NCI-H187 (cell line): ENCODE measurements around the gene BCL6.

ENCODE experiments used
- DNase-seq, 2 experiments: peaks; one replicate each; lab custom pipeline; 2025; lab: John Stamatoyannopoulos, UW

BCL6 gene

GRCh38 chr3:187739094-187739560, 6.1 kb downstream of the BCL6 start:
- no peak for DNase-seq

GRCh38 chr3:187738331-187739093, 6.8 kb downstream of the BCL6 start:
- DNase-seq, result peak; percentile 69 to 72

- DNase-seq, result no peak
Observed at GRCh38 chr3:187738071-187738330, 7.3 kb downstream of the BCL6 start.

GRCh38 chr3:187737368-187738070, 7.7 kb downstream of the BCL6 start:
- no peak for DNase-seq

- no peak for DNase-seq
Observed at GRCh38 chr3:187737006-187737367, 8.3 kb downstream of the BCL6 start.

DNA sequence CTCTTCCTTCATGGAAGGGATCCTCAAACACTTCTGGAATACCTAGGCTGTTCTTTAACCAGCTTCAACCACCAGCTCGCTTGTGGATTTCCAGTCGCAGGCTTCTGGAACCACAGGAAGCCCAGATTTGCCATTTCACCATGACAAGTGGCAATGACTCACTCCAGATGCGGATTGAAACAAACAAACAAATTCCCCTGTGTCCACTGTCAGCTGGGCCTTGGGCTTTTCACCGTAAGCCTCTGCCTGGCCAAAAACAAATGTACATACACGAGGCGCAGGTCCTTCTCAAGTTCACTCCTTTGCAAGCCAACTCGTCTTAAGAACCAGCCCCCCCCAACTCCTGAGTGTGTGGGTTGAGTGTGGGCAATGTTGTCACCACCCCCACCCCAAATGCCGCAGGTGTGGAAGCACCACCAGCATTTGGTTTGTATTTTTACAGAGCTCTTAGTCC, 8.8 kb downstream of the BCL6 start:
- DNase-seq, result no peak

- DNase-seq, result no peak
Observed at GRCh38 chr3:187735837-187736236, 9.4 kb downstream of the BCL6 start.

DNA sequence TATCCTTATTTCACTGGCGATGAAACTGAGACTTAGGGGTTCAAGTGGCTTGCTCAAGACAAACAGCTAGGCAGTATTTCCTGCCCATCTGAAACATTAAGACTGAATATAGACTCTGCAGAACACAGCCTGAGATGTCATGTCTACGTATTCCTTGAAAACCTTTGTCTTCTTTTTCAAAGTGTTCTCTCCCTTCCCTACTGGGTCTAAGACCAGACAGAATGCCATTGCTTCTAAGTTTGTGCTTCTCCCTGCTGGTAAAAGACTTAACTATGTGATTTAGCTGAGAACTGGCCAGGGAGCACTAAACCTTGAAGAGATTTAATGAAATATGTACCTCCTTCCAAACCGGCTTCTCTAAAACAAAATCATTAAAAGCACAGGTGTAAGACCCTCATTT, 9.9 kb downstream of the BCL6 start:
- DNase-seq, result no peak

DNA sequence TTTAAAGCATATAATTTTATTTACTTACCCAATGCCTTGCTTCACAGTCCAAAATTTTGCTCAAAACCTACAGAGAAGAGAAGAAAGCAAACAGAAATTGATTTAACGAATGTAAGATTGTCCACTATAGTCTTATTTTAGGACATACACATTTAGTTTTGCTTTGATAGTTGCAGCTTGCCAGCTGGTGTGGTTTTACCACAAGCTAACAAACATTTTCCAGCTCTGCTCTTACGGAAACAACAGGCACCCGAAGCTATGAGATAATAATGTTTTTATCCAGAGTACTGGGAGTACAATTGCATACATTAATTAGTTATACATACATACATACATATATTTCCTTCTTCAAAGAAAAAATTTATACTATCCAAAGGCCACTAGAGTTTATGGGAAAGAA, 10.4 kb downstream of the BCL6 start:
- no peak for DNase-seq

DNA sequence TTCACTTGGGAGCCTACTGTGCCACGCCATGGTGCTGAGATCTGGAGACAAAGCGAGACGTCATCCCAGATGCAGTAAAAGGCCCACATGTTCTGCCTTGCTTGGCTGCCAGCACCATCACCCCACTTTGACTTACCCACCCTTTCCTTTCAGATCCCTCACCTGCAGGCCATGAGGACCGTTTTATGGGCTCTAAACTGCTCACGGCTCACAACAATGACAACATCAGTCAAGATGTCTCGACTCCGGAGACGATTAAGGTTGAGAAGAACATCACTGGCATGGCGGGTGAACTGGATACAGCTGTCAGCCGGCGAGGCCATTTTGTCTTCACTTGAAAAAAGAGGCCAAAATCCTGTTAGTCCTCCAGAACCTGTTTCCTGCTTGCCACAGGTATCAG, 11.9 kb downstream of the BCL6 start:
- no peak for DNase-seq

DNA sequence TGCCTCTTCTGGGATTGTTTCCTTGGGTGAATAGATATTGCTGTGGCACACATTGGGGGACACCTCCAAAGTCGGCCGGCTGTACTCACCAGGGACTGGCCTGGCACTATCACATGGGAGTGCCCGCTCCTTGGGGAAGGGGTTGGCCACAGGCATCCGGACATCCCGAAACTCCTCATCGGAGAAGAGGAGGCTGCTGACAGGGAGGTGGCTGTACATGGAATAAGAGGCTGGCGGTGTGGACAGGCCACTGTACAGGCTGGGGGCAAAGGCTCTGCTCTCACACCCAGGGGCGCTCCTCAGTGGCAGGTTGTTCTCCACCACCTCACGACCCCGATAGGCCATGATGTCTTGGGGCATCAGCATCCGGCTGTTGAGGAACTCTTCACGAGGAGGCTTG, 15.7 kb downstream of the BCL6 start:
- DNase-seq, result no peak

DNA sequence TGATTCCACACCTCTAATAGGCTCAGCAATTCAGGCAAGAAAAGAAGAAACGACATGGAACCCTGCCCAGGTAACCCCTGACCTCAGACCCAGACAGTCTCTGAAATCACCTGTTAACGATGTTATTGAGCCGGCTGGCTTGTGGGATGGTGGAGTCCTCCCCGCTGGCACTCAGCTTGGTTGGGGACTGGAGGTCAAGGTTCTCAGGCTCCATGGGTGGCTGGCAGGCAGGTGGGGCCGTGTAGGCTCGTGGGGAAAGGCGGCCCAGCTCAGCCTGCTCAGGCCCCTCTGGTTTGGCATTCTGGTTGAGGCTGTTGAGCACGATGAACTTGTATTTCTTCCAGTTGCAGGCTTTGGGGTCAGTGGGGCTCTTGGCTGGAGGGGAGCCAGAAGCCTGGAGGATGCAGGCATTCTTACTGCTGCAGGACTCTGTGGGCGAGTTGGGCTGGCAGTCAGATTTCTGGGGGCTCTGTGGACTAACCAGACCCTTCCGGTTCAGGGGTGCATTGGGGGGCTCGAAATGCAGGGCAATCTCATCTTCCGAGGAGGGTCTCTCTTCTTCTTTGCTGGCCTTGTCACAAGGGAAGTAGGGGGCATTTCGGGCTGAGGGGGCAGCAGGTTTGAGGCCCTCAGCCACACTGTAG, 16.2 kb downstream of the BCL6 start:
- no peak for DNase-seq

- no peak for DNase-seq
Observed at GRCh38 chr3:187728248-187728647, 17.0 kb downstream of the BCL6 start.

DNA sequence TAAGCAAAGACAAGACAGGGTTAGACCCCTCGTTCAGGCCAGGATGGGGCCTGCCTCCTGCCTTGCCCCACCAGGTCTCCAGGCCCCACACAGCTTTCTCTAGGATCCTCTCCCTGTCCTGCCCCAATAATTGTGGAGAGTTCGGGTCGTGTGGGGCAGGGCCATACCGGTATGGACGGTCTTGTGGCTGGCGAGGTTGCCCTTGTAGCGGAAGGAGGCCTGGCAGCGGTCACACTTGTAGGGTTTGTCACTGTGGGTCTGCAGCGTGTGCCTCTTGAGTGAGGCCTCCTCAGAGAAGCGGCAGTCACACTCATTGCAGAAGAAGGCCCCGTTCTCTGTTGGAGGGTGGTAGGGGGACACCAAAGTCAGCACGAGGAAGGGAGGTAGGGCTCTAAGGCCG, 18.7 kb downstream of the BCL6 start:
- no peak for DNase-seq

DNA sequence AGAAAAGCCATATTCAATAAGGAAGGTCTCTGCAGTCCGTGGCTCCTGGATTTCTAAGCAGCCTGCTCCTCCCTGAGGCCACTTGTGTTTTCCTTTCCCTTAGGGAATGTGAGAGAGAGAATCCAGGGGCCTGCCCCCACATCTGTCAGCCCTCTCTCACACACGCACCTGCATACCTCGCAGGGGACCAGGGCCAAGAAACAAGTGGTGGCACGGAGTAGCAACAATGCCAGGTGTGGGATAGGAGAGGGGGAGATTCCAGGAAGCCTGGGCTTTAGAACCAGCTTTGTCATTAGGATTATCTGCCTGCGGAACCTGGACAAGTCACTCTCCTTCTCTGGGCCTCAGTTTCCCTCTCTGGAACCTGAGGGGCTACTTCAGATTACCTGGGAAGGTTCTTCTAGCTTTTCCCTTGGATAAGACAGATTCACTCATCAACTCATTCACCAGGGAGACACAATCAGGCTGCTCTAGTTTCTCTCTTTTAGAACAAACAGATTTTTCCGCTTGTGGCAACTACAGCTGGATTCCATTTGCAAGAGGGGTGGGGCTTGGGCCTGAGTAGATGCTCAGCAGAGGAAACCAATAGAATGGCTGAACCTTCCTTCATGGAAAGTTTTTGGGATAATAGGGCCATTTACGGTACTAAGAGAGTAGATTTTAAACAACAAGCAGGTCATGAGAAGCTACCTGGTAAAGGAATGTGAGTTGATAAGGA, 19.5 kb downstream of the BCL6 start:
- DNase-seq, result no peak

DNA sequence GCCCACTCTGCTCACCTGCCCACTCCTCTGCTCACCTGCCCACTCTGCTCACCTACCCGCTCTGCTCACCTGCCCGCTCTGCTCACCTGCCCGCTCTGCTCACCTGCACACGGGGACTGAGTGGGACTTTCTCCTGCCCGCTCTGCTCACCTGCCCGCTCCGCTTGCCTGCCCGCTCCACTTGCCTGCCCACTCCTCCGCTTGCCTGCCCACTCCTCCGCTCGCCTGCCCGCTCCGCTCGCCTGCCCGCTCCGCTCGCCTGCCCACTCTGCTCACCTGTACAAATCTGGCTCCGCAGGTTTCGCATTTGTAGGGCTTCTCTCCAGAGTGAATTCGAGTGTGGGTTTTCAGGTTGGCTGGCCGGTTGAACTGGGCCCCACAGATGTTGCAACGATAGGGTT, 20.0 kb downstream of the BCL6 start:
- DNase-seq, result no peak

DNA sequence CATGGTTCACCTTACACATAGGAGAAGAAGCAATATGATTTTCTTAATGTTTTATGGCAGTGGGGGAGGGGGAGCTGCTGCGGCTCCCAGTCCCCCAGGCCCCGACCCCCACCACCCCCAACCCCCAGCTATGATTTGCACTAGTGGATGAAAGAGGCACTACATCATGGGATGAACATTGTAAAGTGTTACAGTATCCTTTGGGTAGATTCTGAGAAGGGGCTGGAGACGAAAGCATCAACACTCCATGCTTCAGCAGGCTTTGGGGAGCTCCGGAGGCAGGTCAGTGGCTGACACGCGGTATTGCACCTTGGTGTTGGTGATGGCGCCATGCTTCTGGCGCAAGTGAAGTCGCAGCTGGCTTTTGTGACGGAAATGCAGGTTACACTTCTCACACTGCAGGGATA, 23.1 kb downstream of the BCL6 start:
- DNase-seq, result no peak

DNA sequence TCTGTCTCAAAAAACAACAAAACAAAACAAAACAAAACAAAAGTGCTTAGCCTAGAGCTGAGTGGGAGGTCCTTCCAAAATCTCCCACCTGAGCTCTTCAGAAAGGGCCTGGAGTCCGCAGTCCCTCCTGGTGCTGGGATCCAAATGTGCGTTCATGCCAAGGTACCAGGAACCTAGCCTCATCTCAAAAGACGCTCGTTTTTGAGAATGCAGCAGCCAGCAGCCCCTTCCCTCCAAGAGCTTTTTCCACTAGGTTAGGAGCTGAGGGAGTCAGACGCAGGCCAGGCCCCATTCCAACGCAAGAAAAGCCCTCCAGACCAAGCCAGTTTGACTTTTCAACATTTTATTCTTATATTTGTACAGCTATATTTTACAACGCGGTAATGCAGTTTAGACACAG, 24.2 kb downstream of the BCL6 start:
- DNase-seq, result no peak

DNA sequence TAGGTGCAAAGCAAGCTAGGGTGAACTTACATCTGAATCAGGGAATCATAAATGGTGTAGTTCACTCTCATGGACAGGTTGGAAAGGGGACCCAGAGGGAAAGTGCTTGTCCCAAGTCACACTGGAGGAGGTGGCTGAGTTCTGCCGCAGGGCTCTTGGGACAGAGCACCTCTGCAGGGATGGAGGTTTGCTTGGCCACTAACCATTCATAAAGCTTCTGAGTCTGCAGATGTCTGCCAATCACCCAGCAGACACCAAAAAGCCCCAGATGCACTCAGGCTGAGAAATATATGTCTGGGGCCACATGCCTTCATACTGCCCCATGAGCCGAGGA, 25.0 kb downstream of the BCL6 start:
- no peak for DNase-seq

- DNase-seq, result no peak
Observed at GRCh38 chr3:187719628-187720336, 25.5 kb downstream of the BCL6 start.

DNA sequence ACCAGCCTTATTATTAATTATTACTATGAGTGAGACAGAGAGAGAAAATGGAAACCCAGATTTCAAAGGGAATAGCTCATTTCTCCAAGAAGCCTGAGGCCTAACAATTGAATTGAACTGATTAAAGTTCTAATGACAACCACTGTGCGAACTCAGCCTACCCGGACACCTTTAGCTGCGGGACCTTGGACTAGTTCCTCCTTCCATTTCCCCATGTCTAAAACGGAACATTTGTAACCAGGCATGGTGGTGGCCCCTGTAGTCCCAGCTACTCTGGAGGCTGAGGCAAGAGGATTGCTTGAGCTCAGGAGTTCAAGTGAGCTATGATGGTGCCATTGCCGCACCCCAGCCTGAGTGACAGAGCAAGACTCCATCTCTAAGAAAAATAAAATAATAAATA, 26.5 kb downstream of the BCL6 start:
- DNase-seq, result no peak

- no peak for DNase-seq
Observed at GRCh38 chr3:187717572-187717971, 27.7 kb downstream of the BCL6 start.
